K562 (cell line): Measurements from ENCODE around the gene RAB32. TPM values are rescaled to one million over a fixed set of nuclear protein-coding genes. Genes with fewer than 3 reads are reported as not detected.
A peak's percentile ranks its signal among the peaks of the same experiment; 100 is the strongest.

Source experiments
- CSDE1 ChIP-seq, 2 experiments: fragments of 450-650 bp; IDR thresholded peaks; 2 replicates each; pipeline ENCODE4 v1.6.1; 2016; ENCODE audit warnings: mild to moderate bottlenecking in 1 of 2
- JUND ChIP-seq, 2 experiments: IDR thresholded peaks; 2 replicates in 1 of 2; 3 replicates in 1 of 2; pipeline ENCODE4 v1.6.1; 2011; ENCODE audit warnings: borderline replicate concordance in 2 of 2, low read depth in 2 of 2, low read length in 2 of 2, improper control_type of control experiment in 1 of 2, missing biosample characterization in 1 of 2, missing genetic modification characterization in 1 of 2, missing genetic modification reagents in 1 of 2
- polyA plus RNA-seq, 8 experiments: library from polyadenylated mRNA; depleted of rRNA in 4 of 8; stranded (reverse) in 5 of 8; unstranded in 3 of 8; fragments of >200 nt; fragmentation: Nextera tagmentation in 2 of 8; fragmentation: Illumina TruSeq in 1 of 8; extraction: Ambion mirVana in 2 of 8; extraction: Trizol in 1 of 8; gene quantifications; 2 replicates each; pipeline versions ENCODE4 v1.2.1 to v1.2.3, GENCODE V29; 2011 to 2014; ENCODE audit warnings: inconsistent platforms in 1 of 8, missing spikeins in 1 of 8
- total RNA-seq, 7 experiments: library from RNA; depleted of rRNA in 6 of 7; stranded (reverse); fragments of >200 nt in 6 of 7; fragmentation: Illumina TruSeq in 2 of 7; extraction: Trizol in 2 of 7; gene quantifications; 2 replicates each; pipeline versions ENCODE4 v1.2.1 to v1.2.3, GENCODE V29; 2011 to 2021; ENCODE audit warnings: low replicate concordance in 1 of 7
- TF ChIP-seq, protein P1 (sequence below), 2 experiments: fragments of 450-650 bp; formaldehyde crosslinking in 1 of 2; IDR thresholded peaks; 2 replicates each; pipeline versions ENCODE4 v1.4.0 to v1.6.1; 2014 to 2020; ENCODE audit warnings: mild to moderate bottlenecking in 2 of 2, borderline replicate concordance in 1 of 2, low read depth in 1 of 2

Gene RAB32
- total and polyA plus RNA-seq, 9 of the 15 experiments (the other 6 are each of a cell fraction or from before 2014, with no cell fraction given), result 2.5 to 16.6 (median 11.0) TPM

DNA sequence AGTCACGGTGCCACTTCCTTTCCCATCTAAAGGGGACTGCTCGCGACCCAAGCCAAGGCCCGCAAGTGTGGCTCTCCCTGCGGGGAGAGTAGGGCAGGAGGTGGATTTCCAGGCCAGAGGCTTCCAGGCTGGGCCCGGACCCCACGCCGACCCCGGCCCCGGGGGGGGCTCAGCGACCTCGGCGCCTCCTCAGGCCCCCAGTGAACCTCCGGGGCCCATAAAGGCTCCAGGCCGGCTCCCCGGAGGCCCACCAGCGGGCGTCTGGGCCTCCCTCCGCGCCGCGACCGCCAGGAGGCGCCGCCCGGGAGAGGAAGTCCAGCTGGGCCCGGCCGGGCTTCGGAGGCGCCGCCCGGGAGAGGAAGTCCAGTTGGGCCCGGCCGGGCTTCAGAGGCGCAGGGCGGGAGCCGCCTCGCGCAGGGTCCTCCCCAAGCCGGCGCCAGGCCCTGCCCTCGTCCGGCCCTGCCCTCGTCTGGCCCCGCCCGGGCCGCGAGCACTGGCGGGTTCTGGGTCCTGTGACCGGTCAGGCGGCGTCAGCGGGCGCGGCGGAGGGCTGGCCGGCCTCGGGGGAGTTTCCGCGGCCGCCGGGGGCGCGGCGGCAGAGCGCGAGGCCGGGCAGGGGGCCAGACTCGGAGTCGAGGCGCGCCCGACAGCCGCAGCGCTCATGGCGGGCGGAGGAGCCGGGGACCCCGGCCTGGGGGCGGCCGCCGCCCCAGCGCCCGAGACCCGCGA, at the start of gene RAB32 (continued):
- TF ChIP-seq JUND (IDR thresholded peaks at IDR 0.05; ENCODE audit: borderline replicate concordance, low read depth, low read length) (0 out of 2 replicates have a peak, but pooled peaks have one; percentile 1), JUND (tag; IDR thresholded peaks at IDR 0.05; ENCODE audit: borderline replicate concordance, low read depth, low read length) (no peak; the same call in 2 of the 3 replicates), CSDE1 (IDR thresholded peaks at IDR 0.05) (no peak)
- TF ChIP-seq, protein P1, sequence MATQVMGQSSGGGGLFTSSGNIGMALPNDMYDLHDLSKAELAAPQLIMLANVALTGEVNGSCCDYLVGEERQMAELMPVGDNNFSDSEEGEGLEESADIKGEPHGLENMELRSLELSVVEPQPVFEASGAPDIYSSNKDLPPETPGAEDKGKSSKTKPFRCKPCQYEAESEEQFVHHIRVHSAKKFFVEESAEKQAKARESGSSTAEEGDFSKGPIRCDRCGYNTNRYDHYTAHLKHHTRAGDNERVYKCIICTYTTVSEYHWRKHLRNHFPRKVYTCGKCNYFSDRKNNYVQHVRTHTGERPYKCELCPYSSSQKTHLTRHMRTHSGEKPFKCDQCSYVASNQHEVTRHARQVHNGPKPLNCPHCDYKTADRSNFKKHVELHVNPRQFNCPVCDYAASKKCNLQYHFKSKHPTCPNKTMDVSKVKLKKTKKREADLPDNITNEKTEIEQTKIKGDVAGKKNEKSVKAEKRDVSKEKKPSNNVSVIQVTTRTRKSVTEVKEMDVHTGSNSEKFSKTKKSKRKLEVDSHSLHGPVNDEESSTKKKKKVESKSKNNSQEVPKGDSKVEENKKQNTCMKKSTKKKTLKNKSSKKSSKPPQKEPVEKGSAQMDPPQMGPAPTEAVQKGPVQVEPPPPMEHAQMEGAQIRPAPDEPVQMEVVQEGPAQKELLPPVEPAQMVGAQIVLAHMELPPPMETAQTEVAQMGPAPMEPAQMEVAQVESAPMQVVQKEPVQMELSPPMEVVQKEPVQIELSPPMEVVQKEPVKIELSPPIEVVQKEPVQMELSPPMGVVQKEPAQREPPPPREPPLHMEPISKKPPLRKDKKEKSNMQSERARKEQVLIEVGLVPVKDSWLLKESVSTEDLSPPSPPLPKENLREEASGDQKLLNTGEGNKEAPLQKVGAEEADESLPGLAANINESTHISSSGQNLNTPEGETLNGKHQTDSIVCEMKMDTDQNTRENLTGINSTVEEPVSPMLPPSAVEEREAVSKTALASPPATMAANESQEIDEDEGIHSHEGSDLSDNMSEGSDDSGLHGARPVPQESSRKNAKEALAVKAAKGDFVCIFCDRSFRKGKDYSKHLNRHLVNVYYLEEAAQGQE (IDR thresholded peaks at IDR 0.05; ENCODE audit: borderline replicate concordance), result peak; percentile 90
- TF ChIP-seq, protein P1 (CRISPR knock-in tag; IDR thresholded peaks at IDR 0.05; ENCODE audit: low read depth), result peak; percentile 22; the same call in 1 of the 2 replicates
- TF ChIP-seq, all 486 proteins: peak for 106
